ENCODE results near the gene SLC14A1. TPM values are rescaled to one million over a fixed set of nuclear protein-coding genes. Genes with fewer than 3 reads are reported as not detected.

The SLC14A1 gene
- total and polyA plus RNA-seq, 2 of the 8 experiments (the other 6 are each of a cell fraction or from before 2014, with no cell fraction given): 0.18 TPM; not detected in 1

DNA sequence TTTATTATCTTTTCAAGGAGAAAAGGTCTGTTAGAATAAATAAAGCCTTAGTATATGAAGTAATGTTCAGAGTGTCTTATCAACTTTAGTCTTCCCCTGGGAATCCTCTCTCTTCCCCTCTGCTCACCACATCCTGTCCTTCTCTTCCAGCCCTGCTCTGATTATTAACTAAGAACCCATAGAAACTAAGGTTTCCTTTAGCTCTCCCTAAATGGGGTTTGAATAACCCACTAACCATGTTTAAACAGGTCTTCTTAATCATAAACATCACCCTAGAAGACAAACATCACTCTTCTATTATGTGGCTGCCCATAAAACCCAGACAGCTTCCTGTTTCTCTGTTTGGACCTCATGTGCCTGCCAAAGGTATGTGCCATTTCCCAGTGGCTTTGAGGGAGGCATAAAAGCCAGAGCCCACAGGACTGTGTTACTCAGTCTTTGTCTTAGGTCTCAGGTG, 50.1 kb downstream of the SLC14A1 start (continued):
- TF ChIP-seq, protein P1, sequence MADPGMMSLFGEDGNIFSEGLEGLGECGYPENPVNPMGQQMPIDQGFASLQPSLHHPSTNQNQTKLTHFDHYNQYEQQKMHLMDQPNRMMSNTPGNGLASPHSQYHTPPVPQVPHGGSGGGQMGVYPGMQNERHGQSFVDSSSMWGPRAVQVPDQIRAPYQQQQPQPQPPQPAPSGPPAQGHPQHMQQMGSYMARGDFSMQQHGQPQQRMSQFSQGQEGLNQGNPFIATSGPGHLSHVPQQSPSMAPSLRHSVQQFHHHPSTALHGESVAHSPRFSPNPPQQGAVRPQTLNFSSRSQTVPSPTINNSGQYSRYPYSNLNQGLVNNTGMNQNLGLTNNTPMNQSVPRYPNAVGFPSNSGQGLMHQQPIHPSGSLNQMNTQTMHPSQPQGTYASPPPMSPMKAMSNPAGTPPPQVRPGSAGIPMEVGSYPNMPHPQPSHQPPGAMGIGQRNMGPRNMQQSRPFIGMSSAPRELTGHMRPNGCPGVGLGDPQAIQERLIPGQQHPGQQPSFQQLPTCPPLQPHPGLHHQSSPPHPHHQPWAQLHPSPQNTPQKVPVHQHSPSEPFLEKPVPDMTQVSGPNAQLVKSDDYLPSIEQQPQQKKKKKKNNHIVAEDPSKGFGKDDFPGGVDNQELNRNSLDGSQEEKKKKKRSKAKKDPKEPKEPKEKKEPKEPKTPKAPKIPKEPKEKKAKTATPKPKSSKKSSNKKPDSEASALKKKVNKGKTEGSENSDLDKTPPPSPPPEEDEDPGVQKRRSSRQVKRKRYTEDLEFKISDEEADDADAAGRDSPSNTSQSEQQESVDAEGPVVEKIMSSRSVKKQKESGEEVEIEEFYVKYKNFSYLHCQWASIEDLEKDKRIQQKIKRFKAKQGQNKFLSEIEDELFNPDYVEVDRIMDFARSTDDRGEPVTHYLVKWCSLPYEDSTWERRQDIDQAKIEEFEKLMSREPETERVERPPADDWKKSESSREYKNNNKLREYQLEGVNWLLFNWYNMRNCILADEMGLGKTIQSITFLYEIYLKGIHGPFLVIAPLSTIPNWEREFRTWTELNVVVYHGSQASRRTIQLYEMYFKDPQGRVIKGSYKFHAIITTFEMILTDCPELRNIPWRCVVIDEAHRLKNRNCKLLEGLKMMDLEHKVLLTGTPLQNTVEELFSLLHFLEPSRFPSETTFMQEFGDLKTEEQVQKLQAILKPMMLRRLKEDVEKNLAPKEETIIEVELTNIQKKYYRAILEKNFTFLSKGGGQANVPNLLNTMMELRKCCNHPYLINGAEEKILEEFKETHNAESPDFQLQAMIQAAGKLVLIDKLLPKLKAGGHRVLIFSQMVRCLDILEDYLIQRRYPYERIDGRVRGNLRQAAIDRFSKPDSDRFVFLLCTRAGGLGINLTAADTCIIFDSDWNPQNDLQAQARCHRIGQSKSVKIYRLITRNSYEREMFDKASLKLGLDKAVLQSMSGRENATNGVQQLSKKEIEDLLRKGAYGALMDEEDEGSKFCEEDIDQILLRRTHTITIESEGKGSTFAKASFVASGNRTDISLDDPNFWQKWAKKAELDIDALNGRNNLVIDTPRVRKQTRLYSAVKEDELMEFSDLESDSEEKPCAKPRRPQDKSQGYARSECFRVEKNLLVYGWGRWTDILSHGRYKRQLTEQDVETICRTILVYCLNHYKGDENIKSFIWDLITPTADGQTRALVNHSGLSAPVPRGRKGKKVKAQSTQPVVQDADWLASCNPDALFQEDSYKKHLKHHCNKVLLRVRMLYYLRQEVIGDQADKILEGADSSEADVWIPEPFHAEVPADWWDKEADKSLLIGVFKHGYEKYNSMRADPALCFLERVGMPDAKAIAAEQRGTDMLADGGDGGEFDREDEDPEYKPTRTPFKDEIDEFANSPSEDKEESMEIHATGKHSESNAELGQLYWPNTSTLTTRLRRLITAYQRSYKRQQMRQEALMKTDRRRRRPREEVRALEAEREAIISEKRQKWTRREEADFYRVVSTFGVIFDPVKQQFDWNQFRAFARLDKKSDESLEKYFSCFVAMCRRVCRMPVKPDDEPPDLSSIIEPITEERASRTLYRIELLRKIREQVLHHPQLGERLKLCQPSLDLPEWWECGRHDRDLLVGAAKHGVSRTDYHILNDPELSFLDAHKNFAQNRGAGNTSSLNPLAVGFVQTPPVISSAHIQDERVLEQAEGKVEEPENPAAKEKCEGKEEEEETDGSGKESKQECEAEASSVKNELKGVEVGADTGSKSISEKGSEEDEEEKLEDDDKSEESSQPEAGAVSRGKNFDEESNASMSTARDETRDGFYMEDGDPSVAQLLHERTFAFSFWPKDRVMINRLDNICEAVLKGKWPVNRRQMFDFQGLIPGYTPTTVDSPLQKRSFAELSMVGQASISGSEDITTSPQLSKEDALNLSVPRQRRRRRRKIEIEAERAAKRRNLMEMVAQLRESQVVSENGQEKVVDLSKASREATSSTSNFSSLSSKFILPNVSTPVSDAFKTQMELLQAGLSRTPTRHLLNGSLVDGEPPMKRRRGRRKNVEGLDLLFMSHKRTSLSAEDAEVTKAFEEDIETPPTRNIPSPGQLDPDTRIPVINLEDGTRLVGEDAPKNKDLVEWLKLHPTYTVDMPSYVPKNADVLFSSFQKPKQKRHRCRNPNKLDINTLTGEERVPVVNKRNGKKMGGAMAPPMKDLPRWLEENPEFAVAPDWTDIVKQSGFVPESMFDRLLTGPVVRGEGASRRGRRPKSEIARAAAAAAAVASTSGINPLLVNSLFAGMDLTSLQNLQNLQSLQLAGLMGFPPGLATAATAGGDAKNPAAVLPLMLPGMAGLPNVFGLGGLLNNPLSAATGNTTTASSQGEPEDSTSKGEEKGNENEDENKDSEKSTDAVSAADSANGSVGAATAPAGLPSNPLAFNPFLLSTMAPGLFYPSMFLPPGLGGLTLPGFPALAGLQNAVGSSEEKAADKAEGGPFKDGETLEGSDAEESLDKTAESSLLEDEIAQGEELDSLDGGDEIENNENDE (IDR thresholded peaks at IDR 0.05; ENCODE audit: insufficient replicate concordance, low read length): no peak
- no peak for TF ChIP-seq CHD1 (IDR thresholded peaks at IDR 0.05; ENCODE audit: low read depth, low read length)
- TF ChIP-seq, protein P2, sequence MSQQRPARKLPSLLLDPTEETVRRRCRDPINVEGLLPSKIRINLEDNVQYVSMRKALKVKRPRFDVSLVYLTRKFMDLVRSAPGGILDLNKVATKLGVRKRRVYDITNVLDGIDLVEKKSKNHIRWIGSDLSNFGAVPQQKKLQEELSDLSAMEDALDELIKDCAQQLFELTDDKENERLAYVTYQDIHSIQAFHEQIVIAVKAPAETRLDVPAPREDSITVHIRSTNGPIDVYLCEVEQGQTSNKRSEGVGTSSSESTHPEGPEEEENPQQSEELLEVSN (IDR thresholded peaks at IDR 0.05): no peak
